Measurements from ENCODE around the gene HIVEP2.

Gene HIVEP2

GRCh38 chr6:142729618-142730017, 215.4 kb downstream of the HIVEP2 start:
- H3K27me3 ChIP-seq (ENCODE audit: insufficient read depth, low read depth) = no peaks in the 10 kb centered on the region
- no peaks in the 10 kb centered on the region for H3K36me3 ChIP-seq (ENCODE audit: insufficient read depth)
- no peaks in the 10 kb centered on the region for H4K20me1 ChIP-seq (ENCODE audit: insufficient read depth)
- no peak overlapping the region for H3K4me2 ChIP-seq
- no peaks in the 10 kb centered on the region for H3K79me2 ChIP-seq (ENCODE audit: insufficient read depth, low read depth)
- no peak overlapping the region for H3K27ac ChIP-seq
- H3K4me3 ChIP-seq (IDR thresholded peaks at IDR 0.05; ENCODE audit: insufficient read depth, low read depth, low read length) = no peak overlapping the region
- H2AFZ ChIP-seq (ENCODE audit: low read depth) = no peak overlapping the region
- no peaks in the 10 kb centered on the region for H3K4me1 ChIP-seq (ENCODE audit: low read depth, poor library complexity, severe bottlenecking)
- H3K9ac ChIP-seq = no peak overlapping the region
- TF ChIP-seq CTCF (conservative IDR thresholded peaks at IDR 0.05; ENCODE audit: low read depth, low read length) = no peak

GRCh38 chr6:142728910-142729481, 216.0 kb downstream of the HIVEP2 start:
- Histone ChIP-seq H3K4me3 (IDR thresholded peaks at IDR 0.05; ENCODE audit: insufficient read depth, low read depth, low read length) (no peak overlapping the region), H3K4me2 (no peak overlapping the region)

DNA sequence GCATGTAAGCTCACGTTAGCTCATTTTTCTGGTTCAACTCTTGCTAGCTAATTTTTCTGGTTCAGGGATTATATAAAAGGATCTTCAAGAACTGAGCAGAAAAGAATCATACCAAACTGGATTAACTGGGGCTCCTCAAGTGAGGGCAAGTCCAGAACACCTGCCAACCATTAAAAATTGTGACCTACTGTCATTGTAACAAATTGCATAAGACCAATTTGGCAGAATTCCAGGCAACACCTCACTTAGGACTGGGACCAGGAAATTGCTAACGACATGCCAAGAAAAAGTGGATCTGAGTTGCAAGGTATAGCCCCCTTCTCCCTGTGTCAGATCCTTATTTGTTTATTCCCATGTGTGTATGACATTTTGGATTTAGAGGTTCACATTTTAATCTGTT, 216.6 kb downstream of the HIVEP2 start:
- Histone ChIP-seq H3K27ac (no peak overlapping the region), H3K79me2 (ENCODE audit: insufficient read depth, low read depth) (no peaks in the 10 kb centered on the region), H2AFZ (ENCODE audit: low read depth) (no peak overlapping the region), H3K4me1 (ENCODE audit: low read depth, poor library complexity, severe bottlenecking) (no peaks in the 10 kb centered on the region), H3K27me3 (ENCODE audit: insufficient read depth, low read depth) (no peaks in the 10 kb centered on the region), H3K4me2 (no peak overlapping the region), H3K4me3 (IDR thresholded peaks at IDR 0.05; ENCODE audit: insufficient read depth, low read depth, low read length) (no peak overlapping the region), H3K36me3 (ENCODE audit: insufficient read depth) (no peaks in the 10 kb centered on the region), H4K20me1 (ENCODE audit: insufficient read depth) (no peaks in the 10 kb centered on the region), H3K9ac (no peak overlapping the region)
- no peak for TF ChIP-seq CTCF (conservative IDR thresholded peaks at IDR 0.05; ENCODE audit: low read depth, low read length)

More at GRCh38 chr6:142728910-142729481, 216.0 kb downstream of the HIVEP2 start:
- Histone ChIP-seq H3K36me3 (ENCODE audit: insufficient read depth) (no peaks in the 10 kb centered on the region), H3K27me3 (ENCODE audit: insufficient read depth, low read depth) (no peaks in the 10 kb centered on the region), H3K79me2 (ENCODE audit: insufficient read depth, low read depth) (no peaks in the 10 kb centered on the region), H3K4me1 (ENCODE audit: low read depth, poor library complexity, severe bottlenecking) (no peaks in the 10 kb centered on the region), H2AFZ (ENCODE audit: low read depth) (no peak overlapping the region), H3K27ac (no peak overlapping the region), H3K9ac (no peak overlapping the region), H4K20me1 (ENCODE audit: insufficient read depth) (no peaks in the 10 kb centered on the region)
- TF ChIP-seq CTCF (conservative IDR thresholded peaks at IDR 0.05; ENCODE audit: low read depth, low read length) = no peak

- no peaks in the 10 kb centered on the region for H4K20me1 ChIP-seq (ENCODE audit: insufficient read depth)
- H3K27me3 ChIP-seq (ENCODE audit: insufficient read depth, low read depth) = no peaks in the 10 kb centered on the region
- no peaks in the 10 kb centered on the region for H3K36me3 ChIP-seq (ENCODE audit: insufficient read depth)
- H3K4me1 ChIP-seq (ENCODE audit: low read depth, poor library complexity, severe bottlenecking) = no peaks in the 10 kb centered on the region
- H3K27ac ChIP-seq = no peak overlapping the region
- no peak overlapping the region for H3K9ac ChIP-seq
- no peak overlapping the region for H2AFZ ChIP-seq (ENCODE audit: low read depth)
- no peak for TF ChIP-seq CTCF (conservative IDR thresholded peaks at IDR 0.05; ENCODE audit: low read depth, low read length)
- no peak overlapping the region for H3K4me2 ChIP-seq
- no peaks in the 10 kb centered on the region for H3K79me2 ChIP-seq (ENCODE audit: insufficient read depth, low read depth)
- no peak overlapping the region for H3K4me3 ChIP-seq (IDR thresholded peaks at IDR 0.05; ENCODE audit: insufficient read depth, low read depth, low read length)
Observed at GRCh38 chr6:142726616-142727015, 218.4 kb downstream of the HIVEP2 start.

Data from KMS-11 (cell line).